Measurements from ENCODE around the gene HERC3. TPM values are rescaled to one million over a fixed set of nuclear protein-coding genes. Genes with fewer than 3 reads are reported as not detected.

The HERC3 gene
- total and polyA plus RNA-seq, 2 of the 13 experiments (the other 11 are each of a cell fraction or from before 2014, with no cell fraction given), result 3.8 to 6.2 TPM

- TF ChIP-seq PCBP1 (IDR thresholded peaks at IDR 0.05; ENCODE audit: borderline replicate concordance, low read depth, low read length), result no peak
- TF ChIP-seq AHDC1 (CRISPR knock-in tag; IDR thresholded peaks at IDR 0.05; ENCODE audit: borderline replicate concordance), result peak; percentile 40; the same call in 1 of the 2 replicates
- TF ChIP-seq GLMP (CRISPR knock-in tag; IDR thresholded peaks at IDR 0.05; ENCODE audit: borderline replicate concordance), result no peak
- TF ChIP-seq AGO2 (optimal IDR thresholded peaks at IDR 0.05; ENCODE audit: low read depth, low read length), result no peak
- TF ChIP-seq, protein P1, sequence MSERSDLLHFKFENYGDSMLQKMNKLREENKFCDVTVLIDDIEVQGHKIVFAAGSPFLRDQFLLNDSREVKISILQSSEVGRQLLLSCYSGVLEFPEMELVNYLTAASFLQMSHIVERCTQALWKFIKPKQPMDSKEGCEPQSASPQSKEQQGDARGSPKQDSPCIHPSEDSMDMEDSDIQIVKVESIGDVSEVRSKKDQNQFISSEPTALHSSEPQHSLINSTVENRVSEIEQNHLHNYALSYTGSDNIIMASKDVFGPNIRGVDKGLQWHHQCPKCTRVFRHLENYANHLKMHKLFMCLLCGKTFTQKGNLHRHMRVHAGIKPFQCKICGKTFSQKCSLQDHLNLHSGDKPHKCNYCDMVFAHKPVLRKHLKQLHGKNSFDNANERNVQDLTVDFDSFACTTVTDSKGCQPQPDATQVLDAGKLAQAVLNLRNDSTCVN (CRISPR knock-in tag; IDR thresholded peaks at IDR 0.05; ENCODE audit: borderline replicate concordance), result 0 out of 2 replicates have a peak, but pooled peaks have one; percentile 20
- 0 out of 2 replicates have a peak, but pooled peaks have one; percentile 7 for TF ChIP-seq ARID5B (CRISPR knock-in tag; IDR thresholded peaks at IDR 0.05)
These were observed 68.4 kb downstream of the HERC3 start (continued) for GRCh38 chr4:88660446-88661294.
